HepG2 (cell line): ENCODE measurements around the gene LSS. TPM values are rescaled to one million over a fixed set of nuclear protein-coding genes. Genes with fewer than 3 reads are reported as not detected.

Experiments
- ATAC-seq: fragments of 200-7000 bp; cut with Tn5 transposase; 3 replicates; pipeline ENCODE4 v1.9.1; 2020; ENCODE audit warnings: mild to moderate bottlenecking, moderate library complexity
- BruUV-seq: library from RNA; stranded (reverse); fragments of 400-500 nt; replicated peaks from 2 replicates; lab custom pipeline; 2021; lab: Mats Ljungman, UMichigan
- CTCF ChIA-PET: fragments of 300-600 bp; formaldehyde crosslinking; extraction: SDS; loops from one replicate; lab custom pipeline; 2021; ENCODE audit warnings: low total read pairs, inconsistent platforms, low intra/inter-chr PET ratio; lab: Yijun Ruan, JAX
- POLR2A ChIA-PET: fragments of 350-600 bp; sonication (Branson Sonifier 250); formaldehyde crosslinking; loops from one replicate; lab custom pipeline; 2020; ENCODE audit warnings: antibody characterized with exemption, inconsistent platforms; lab: Yijun Ruan, JAX
- DNase-seq: peaks from one replicate; pipeline ENCODE4 v3.0.0-alpha.2; 2015; ENCODE audit warnings: low spot score
- FAIRE-seq: peaks from 3 replicates; lab custom pipeline; 2011; peaks lifted over from hg19 to GRCh38; lab: Jason Lieb, UNC
- H2AFZ ChIP-seq: one replicate; pipeline ENCODE4 v1.6.1; 2011; ENCODE audit warnings: low read length, inconsistent platforms
- H3K27ac ChIP-seq: fragments of 300-600 bp; 3 replicates; pipeline ENCODE4 v1.8.0; 2011; ENCODE audit warnings: mixed run types, mild to moderate bottlenecking, mixed read lengths, low read length, inconsistent platforms; ENCODE audit not compliant: insufficient read depth; ENCODE audit errors: extremely low read length
- H3K27me3 ChIP-seq, 2 experiments: fragments of 200-600 bp in 1 of 2; 2 replicates in 1 of 2; 3 replicates in 1 of 2; pipeline versions ENCODE4 v1.6.0 to v1.8.0; 2011; ENCODE audit warnings: low read length in 2 of 2, mild to moderate bottlenecking in 2 of 2, moderate library complexity in 2 of 2, inconsistent platforms in 1 of 2; ENCODE audit not compliant: insufficient read depth in 2 of 2, control insufficient read depth in 1 of 2
- H3K36me3 ChIP-seq, 2 experiments: fragments of 200-600 bp in 1 of 2; replicated peaks in 1 of 2; 2 replicates in 1 of 2; 3 replicates in 1 of 2; pipeline versions ENCODE4 v1.5.1 to v1.8.0; 2011; ENCODE audit warnings: low read length in 2 of 2, inconsistent platforms in 1 of 2; ENCODE audit not compliant: insufficient read depth in 2 of 2, control insufficient read depth in 1 of 2
- H3K4me1 ChIP-seq: 2 replicates; pipeline ENCODE4 v1.5.1; 2012; ENCODE audit warnings: low read length, inconsistent platforms; ENCODE audit not compliant: insufficient read depth
- H3K4me2 ChIP-seq: 2 replicates; pipeline ENCODE4 v1.6.0; 2011; ENCODE audit warnings: low read depth, low read length, inconsistent platforms
- H3K4me3 ChIP-seq, 3 experiments: fragments of 200-600 bp in 1 of 3; sonication (generic), shearing (Covaris generic) in 1 of 3; replicated peaks in 1 of 3; 2 replicates each; pipeline ENCODE4 v1.5.1; 2011 to 2016; ENCODE audit warnings: low read length in 3 of 3, inconsistent platforms in 2 of 3, low read depth in 2 of 3, mild to moderate bottlenecking in 2 of 3, control low read depth in 1 of 3, mixed read lengths in 1 of 3; ENCODE audit not compliant: insufficient read depth in 1 of 3
- H3K79me2 ChIP-seq: one replicate; pipeline ENCODE4 v1.6.1; 2011; ENCODE audit warnings: low read length, inconsistent platforms; ENCODE audit not compliant: insufficient read depth
- H3K9ac ChIP-seq: 2 replicates; pipeline ENCODE4 v1.6.0; 2011; ENCODE audit warnings: mild to moderate bottlenecking, low read depth, low read length, inconsistent platforms; ENCODE audit not compliant: insufficient read depth
- H3K9me3 ChIP-seq: 2 replicates; pipeline ENCODE4 v1.5.1; 2012; ENCODE audit warnings: mild to moderate bottlenecking, low read length
- H4K20me1 ChIP-seq: 2 replicates; pipeline ENCODE4 v1.6.0; 2011; ENCODE audit warnings: inconsistent platforms, mild to moderate bottlenecking, low read length, moderate library complexity; ENCODE audit not compliant: insufficient read depth
- BRF2 ChIP-seq: sonication (generic); formaldehyde crosslinking; IDR thresholded peaks from 2 replicates; pipeline ENCODE4 v1.8.1; 2022; ENCODE audit warnings: mild to moderate bottlenecking, missing genetic modification reagents
- CEBPB ChIP-seq: IDR thresholded peaks from 2 replicates; pipeline ENCODE4 v1.6.1; 2011; ENCODE audit warnings: low read depth, low read length, improper control_type of control experiment, borderline replicate concordance
- HES4 ChIP-seq: sonication (generic); formaldehyde crosslinking; IDR thresholded peaks from 2 replicates; pipeline ENCODE4 v1.9.0; 2021; ENCODE audit warnings: mild to moderate bottlenecking, missing genetic modification reagents, borderline replicate concordance
- LBX2 ChIP-seq: sonication (generic); formaldehyde crosslinking; IDR thresholded peaks from 2 replicates; pipeline ENCODE4 v1.5.0; 2020; ENCODE audit warnings: missing genetic modification reagents, mild to moderate bottlenecking, borderline replicate concordance
- NR2C2 ChIP-seq: sonication (generic); formaldehyde crosslinking; IDR thresholded peaks from 2 replicates; pipeline ENCODE4 v1.4.0; 2020; ENCODE audit warnings: missing genetic modification reagents, mild to moderate bottlenecking, moderate library complexity, borderline replicate concordance
- POLR2G ChIP-seq: fragments of 200-400 bp; formaldehyde crosslinking; IDR thresholded peaks from 2 replicates; pipeline ENCODE4 v1.6.1; 2018; ENCODE audit warnings: mild to moderate bottlenecking, low read depth, low read length, moderate library complexity
- RORA ChIP-seq: sonication (generic); formaldehyde crosslinking; IDR thresholded peaks from 2 replicates; pipeline ENCODE4 v1.5.0; 2020; ENCODE audit warnings: mild to moderate bottlenecking, missing genetic modification reagents, moderate library complexity
- SATB2 ChIP-seq: sonication (generic); formaldehyde crosslinking; IDR thresholded peaks from 2 replicates; pipeline ENCODE4 v1.5.0; 2020; ENCODE audit warnings: missing genetic modification reagents
- ZNF207 ChIP-seq: fragments of 450-650 bp; IDR thresholded peaks from 2 replicates; pipeline ENCODE4 v1.6.1; 2016; ENCODE audit warnings: antibody characterized with exemption, borderline replicate concordance
- ZNF335 ChIP-seq: sonication (generic); formaldehyde crosslinking; IDR thresholded peaks from 2 replicates; pipeline ENCODE4 v1.4.0; 2020; ENCODE audit warnings: missing genetic modification reagents
- ZNF652 ChIP-seq: IDR thresholded peaks from 2 replicates; pipeline ENCODE4 v1.6.1; 2016; ENCODE audit warnings: low read depth, borderline replicate concordance
- ZNF710 ChIP-seq: sonication (generic); formaldehyde crosslinking; IDR thresholded peaks from 2 replicates; pipeline ENCODE4 v1.5.0; 2020; ENCODE audit warnings: mild to moderate bottlenecking, missing genetic modification reagents, borderline replicate concordance
- ZSCAN30 ChIP-seq: sonication (generic); formaldehyde crosslinking; IDR thresholded peaks from 2 replicates; pipeline ENCODE4 v1.5.0; 2020; ENCODE audit warnings: mild to moderate bottlenecking, missing genetic modification reagents
- WGBS: methylation state at CpG from one replicate; pipeline ENCODE4 v1.1.6; 2017; ENCODE audit warnings: low lambda C conversion rate; 5-methylcytosine and 5-hydroxymethylcytosine counted together
- in situ Hi-C: cut with HindIII; loops from 2 replicates; pipeline ENCODE4 v1.10.0; 2017; ENCODE audit warnings: low pct_unique_long_range_greater_than_20kb; ENCODE audit not compliant: extremely low pct_ligation_motif_present
- intact Hi-C: fragments of 100-400 bp; cut with micrococcal nuclease; formaldehyde crosslinking; loops from one replicate; pipeline ENCODE4 v1.10.0; 2022; ENCODE audit not compliant: unreplicated experiment
- polyA plus RNA-seq, 8 experiments: library from polyadenylated mRNA; depleted of rRNA in 3 of 8; stranded (reverse) in 7 of 8; unstranded in 1 of 8; fragments of >200 nt; fragmentation: Illumina TruSeq in 4 of 8; extraction: Trizol in 4 of 8; gene quantifications; 2 replicates each; pipeline versions ENCODE4 v1.2.1 to v1.2.3, GENCODE V29; 2011 to 2016; ENCODE audit warnings: low read depth in 4 of 8, missing spikeins in 1 of 8, mixed read lengths in 1 of 8; ENCODE audit not compliant: insufficient read depth in 1 of 8
- total RNA-seq, 5 experiments: library from RNA; depleted of rRNA; stranded (reverse); fragments of >200 nt; fragmentation: Illumina TruSeq; extraction: Trizol; gene quantifications; 2 replicates each; pipeline ENCODE4 v1.2.3, GENCODE V29; 2016; ENCODE audit warnings: low read depth in 1 of 5

The LSS gene
- total and polyA plus RNA-seq, 2 of the 13 experiments (the other 11 are each of a cell fraction or from before 2014, with no cell fraction given) = 72.6 to 113 TPM

- no peak for DNase-seq
- POLR2A ChIA-PET = no interaction called here
- no peak for TF ChIP-seq ZNF652
- peak; percentile 44; the same call in 1 of the 2 replicates for TF ChIP-seq POLR2G
- TF ChIP-seq CEBPB = no peak
- TF ChIP-seq, all 625 proteins: peak for 1
- Histone ChIP-seq H3K9ac (no peak overlapping the region), H3K9me3 (no peaks in the 10 kb centered on the region), H3K27ac (no peak overlapping the region), H4K20me1 (no peaks in the 10 kb centered on the region), H3K4me1 (peaks cover 37% of the 10 kb centered on the region), H3K36me3 (peaks cover 0 to 22% of the 10 kb centered on the region in 2 experiments; a peak in 3 of 5 replicates), H2AFZ (no peak overlapping the region), H3K27me3 (no peaks in the 10 kb centered on the region), H3K79me2 (no peaks in the 10 kb centered on the region), H3K4me2 (no peak overlapping the region), H3K4me3 (no peak overlapping the region)
- BruUV-seq = no TSS peak
- FAIRE-seq = no peak
- in situ Hi-C loops (no loop called here), intact Hi-C loops (no loop called here)
- over 99% methylated on average over 8 of the region's 8 CpGs for WGBS
- ATAC-seq = no peak
- CTCF ChIA-PET = no interaction called here
Measured at GRCh38 chr21:46187261-46187660, 41.3 kb downstream of the LSS start.

DNA sequence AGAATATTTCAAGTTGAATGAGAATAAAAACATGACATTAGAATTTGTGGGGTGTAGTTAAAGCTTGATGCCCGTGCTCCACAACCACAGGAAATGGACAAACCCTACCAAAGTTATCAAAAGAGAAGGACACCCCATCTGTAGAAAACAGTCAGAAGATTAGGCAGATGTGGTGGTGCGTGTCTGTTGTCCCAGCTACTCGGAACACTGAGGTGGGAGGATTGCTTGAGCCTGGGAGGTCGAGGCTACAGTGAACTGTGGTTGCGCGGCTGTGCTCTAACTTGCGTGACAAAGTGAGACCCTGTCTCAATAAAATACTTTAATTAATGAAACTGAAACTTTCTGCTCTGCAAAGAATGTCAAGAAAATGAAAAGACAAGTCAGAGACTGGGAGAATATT lies 42.9 kb downstream of the LSS start:
- BruUV-seq = no TSS peak
- ChIA-PET CTCF (no interaction called here), POLR2A (no interaction called here)
- H3K4me3 ChIP-seq = no peak overlapping the region
- no peak for DNase-seq
- ATAC-seq = no peak
- in situ Hi-C loops = no loop called here
- no peak for FAIRE-seq
- H2AFZ ChIP-seq = no peak overlapping the region
- no peaks in the 10 kb centered on the region for H3K27me3 ChIP-seq
- intact Hi-C loops = no loop called here
- 0 out of 2 replicates have a peak, but pooled peaks cover 2% of the 10 kb centered on the region for H4K20me1 ChIP-seq
- H3K4me1 ChIP-seq = peaks cover 24% of the 10 kb centered on the region
- no peaks in the 10 kb centered on the region for H3K79me2 ChIP-seq
- H3K9ac ChIP-seq = no peak overlapping the region
- H3K4me2 ChIP-seq = no peak overlapping the region
- no peak overlapping the region for H3K27ac ChIP-seq
- WGBS = 83% methylated on average over 7 of the region's 7 CpGs
- no peaks in the 10 kb centered on the region for H3K9me3 ChIP-seq
- H3K36me3 ChIP-seq = 0 out of 5 replicates have a peak, but pooled peaks cover 0 to 7% of the 10 kb centered on the region in 2 experiments
- TF ChIP-seq SATB2 (CRISPR knock-in tag) (no peak), ZNF710 (no peak), ZNF335 (CRISPR knock-in tag) (no peak), ZSCAN30 (CRISPR knock-in tag) (no peak), NR2C2 (no peak), HES4 (CRISPR knock-in tag) (no peak), BRF2 (CRISPR knock-in tag) (no peak), RORA (no peak), ZNF207 (no peak), LBX2 (CRISPR knock-in tag) (no peak)
